ENCODE results near the gene SETD9. TPM values are rescaled to one million over a fixed set of nuclear protein-coding genes. Genes with fewer than 3 reads are reported as not detected.

SETD9 gene
- total and polyA plus RNA-seq, 2 of the 13 experiments (the other 11 are each of a cell fraction or from before 2014, with no cell fraction given): 4.8 to 17.8 TPM

- peak; percentile 78 for TF ChIP-seq ZNF574 (CRISPR knock-in tag; IDR thresholded peaks at IDR 0.05)
- no peak; the same call in 1 of the 2 replicates for TF ChIP-seq ARID3A (IDR thresholded peaks at IDR 0.05; ENCODE audit: low read depth, low read length)
- TF ChIP-seq ZBTB42 (CRISPR knock-in tag; IDR thresholded peaks at IDR 0.05): peak; percentile 70; the same call in 1 of the 2 replicates
- TF ChIP-seq TCF12 (IDR thresholded peaks at IDR 0.05): no peak
- peak; percentile 84; the same call in 1 of the 2 replicates for TF ChIP-seq TCF12 (CRISPR knock-in tag; IDR thresholded peaks at IDR 0.05)
- 0 out of 2 replicates have a peak, but pooled peaks have one; percentile 4 for TF ChIP-seq HNF1A (IDR thresholded peaks at IDR 0.05; ENCODE audit: low read depth)
- TF ChIP-seq HNF1A (CRISPR knock-in tag; IDR thresholded peaks at IDR 0.05; ENCODE audit: borderline replicate concordance): peak; percentile 45; the same call in 1 of the 2 replicates
- TF ChIP-seq TFDP1 (CRISPR knock-in tag; IDR thresholded peaks at IDR 0.05; ENCODE audit: borderline replicate concordance): peak; percentile 54; the same call in 1 of the 2 replicates
- peak; percentile 25; the same call in 1 of the 2 replicates for TF ChIP-seq ZNF607 (CRISPR knock-in tag; IDR thresholded peaks at IDR 0.05; ENCODE audit: borderline replicate concordance)
- peak; percentile 56 for TF ChIP-seq PHF20 (CRISPR knock-in tag; IDR thresholded peaks at IDR 0.05)
- peak; percentile 55; the same call in 1 of the 2 replicates for TF ChIP-seq ZSCAN21 (CRISPR knock-in tag; IDR thresholded peaks at IDR 0.05; ENCODE audit: borderline replicate concordance)
- TF ChIP-seq ZNF430 (CRISPR knock-in tag; IDR thresholded peaks at IDR 0.05): no peak; the same call in 1 of the 2 replicates
- no peak for TF ChIP-seq ZNF460 (CRISPR knock-in tag; IDR thresholded peaks at IDR 0.05; ENCODE audit: borderline replicate concordance)
- peak; percentile 97 for TF ChIP-seq POLR2G (IDR thresholded peaks at IDR 0.05; ENCODE audit: low read depth, low read length)
- peak; percentile 75; the same call in 1 of the 2 replicates for TF ChIP-seq ZMAT3 (CRISPR knock-in tag; conservative IDR thresholded peaks at IDR 0.05)
Observed at GRCh38 chr5:56909294-56910209, at the start of gene SETD9 (continued).

All from HepG2 (cell line).